IMR-90 (cell line): ENCODE data around the gene CLRN1.

Experiments used
- BHLHE40 ChIP-seq: fragments of 150-350 bp; IDR thresholded peaks from 2 replicates; pipeline ENCODE4 v1.6.1; 2016; ENCODE audit warnings: mild to moderate bottlenecking, low read depth, low read length
- CEBPB ChIP-seq: IDR thresholded peaks from 2 replicates; pipeline ENCODE4 v1.6.1; 2012; ENCODE audit warnings: low read depth, low read length, improper control_type of control experiment
- MAZ ChIP-seq: IDR thresholded peaks from 2 replicates; pipeline ENCODE4 v1.6.1; 2012; ENCODE audit warnings: low read depth, mild to moderate bottlenecking, low read length, improper control_type of control experiment, moderate library complexity, borderline replicate concordance
- MXI1 ChIP-seq: IDR thresholded peaks from 2 replicates; pipeline ENCODE4 v1.6.1; 2012; ENCODE audit warnings: low read depth, mild to moderate bottlenecking, low read length, moderate library complexity, borderline replicate concordance
- POLR2A ChIP-seq: IDR thresholded peaks from 2 replicates; pipeline ENCODE4 v1.6.1; 2012; ENCODE audit warnings: mild to moderate bottlenecking, low read depth, low read length
- RAD21 ChIP-seq: IDR thresholded peaks from 2 replicates; pipeline ENCODE4 v1.6.1; 2012; ENCODE audit warnings: low read length, improper control_type of control experiment
- RCOR1 ChIP-seq: IDR thresholded peaks from 2 replicates; pipeline ENCODE4 v1.6.1; 2012; ENCODE audit warnings: mild to moderate bottlenecking, low read length, improper control_type of control experiment; ENCODE audit not compliant: insufficient replicate concordance
- RFX5 ChIP-seq: IDR thresholded peaks from 2 replicates; pipeline ENCODE4 v1.8.0; 2012; ENCODE audit warnings: low read depth, mild to moderate bottlenecking, low read length, moderate library complexity
- SMC3 ChIP-seq: fragments of 150-350 bp; IDR thresholded peaks from 2 replicates; pipeline ENCODE4 v1.6.1; 2016; ENCODE audit warnings: low read depth, mild to moderate bottlenecking, antibody characterized with exemption, low read length, moderate library complexity
- TF ChIP-seq, protein P1 (sequence below): conservative IDR thresholded peaks from 2 replicates; pipeline ENCODE4 v1.5.1; 2012; ENCODE audit warnings: mild to moderate bottlenecking, low read depth, low read length, improper control_type of control experiment
- TF ChIP-seq, protein P2 (sequence below): fragments of 150-350 bp; IDR thresholded peaks from 2 replicates; pipeline ENCODE4 v1.6.1; 2017; ENCODE audit warnings: mild to moderate bottlenecking, antibody characterized with exemption, low read length, low read depth
- TF ChIP-seq, protein P3 (sequence below): fragments of 150-350 bp; IDR thresholded peaks from 2 replicates; pipeline ENCODE4 v1.6.1; 2016; ENCODE audit warnings: low read depth, mild to moderate bottlenecking, low read length, moderate library complexity, borderline replicate concordance

DNA sequence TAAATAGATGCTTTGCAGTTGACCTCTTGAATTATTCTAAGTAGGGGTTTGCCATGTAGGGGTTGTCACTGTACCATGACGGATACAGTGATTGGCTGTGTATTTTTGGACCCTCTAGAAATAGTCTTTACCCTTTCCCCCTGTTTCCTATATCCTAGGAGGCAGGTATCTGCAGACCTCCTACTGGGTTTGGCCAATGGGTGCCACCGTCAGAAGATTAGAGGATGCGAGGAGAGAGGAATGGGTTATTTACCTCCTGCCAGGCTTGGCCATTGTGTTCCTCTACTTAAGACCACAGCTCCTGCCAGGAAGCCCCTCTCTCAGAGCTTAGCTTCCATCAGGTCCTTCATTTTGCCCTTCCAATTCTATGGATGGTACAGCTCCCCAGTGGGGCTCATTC, 40.2 kb upstream of the CLRN1 start:
- TF ChIP-seq, protein P1, sequence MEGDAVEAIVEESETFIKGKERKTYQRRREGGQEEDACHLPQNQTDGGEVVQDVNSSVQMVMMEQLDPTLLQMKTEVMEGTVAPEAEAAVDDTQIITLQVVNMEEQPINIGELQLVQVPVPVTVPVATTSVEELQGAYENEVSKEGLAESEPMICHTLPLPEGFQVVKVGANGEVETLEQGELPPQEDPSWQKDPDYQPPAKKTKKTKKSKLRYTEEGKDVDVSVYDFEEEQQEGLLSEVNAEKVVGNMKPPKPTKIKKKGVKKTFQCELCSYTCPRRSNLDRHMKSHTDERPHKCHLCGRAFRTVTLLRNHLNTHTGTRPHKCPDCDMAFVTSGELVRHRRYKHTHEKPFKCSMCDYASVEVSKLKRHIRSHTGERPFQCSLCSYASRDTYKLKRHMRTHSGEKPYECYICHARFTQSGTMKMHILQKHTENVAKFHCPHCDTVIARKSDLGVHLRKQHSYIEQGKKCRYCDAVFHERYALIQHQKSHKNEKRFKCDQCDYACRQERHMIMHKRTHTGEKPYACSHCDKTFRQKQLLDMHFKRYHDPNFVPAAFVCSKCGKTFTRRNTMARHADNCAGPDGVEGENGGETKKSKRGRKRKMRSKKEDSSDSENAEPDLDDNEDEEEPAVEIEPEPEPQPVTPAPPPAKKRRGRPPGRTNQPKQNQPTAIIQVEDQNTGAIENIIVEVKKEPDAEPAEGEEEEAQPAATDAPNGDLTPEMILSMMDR: no peak
- TF ChIP-seq MXI1 (no peak), RFX5 (no peak), CEBPB (no peak), POLR2A (no peak), SMC3 (no peak), RAD21 (no peak), RCOR1 (no peak), BHLHE40 (no peak), MAZ (no peak)
- TF ChIP-seq, protein P2, sequence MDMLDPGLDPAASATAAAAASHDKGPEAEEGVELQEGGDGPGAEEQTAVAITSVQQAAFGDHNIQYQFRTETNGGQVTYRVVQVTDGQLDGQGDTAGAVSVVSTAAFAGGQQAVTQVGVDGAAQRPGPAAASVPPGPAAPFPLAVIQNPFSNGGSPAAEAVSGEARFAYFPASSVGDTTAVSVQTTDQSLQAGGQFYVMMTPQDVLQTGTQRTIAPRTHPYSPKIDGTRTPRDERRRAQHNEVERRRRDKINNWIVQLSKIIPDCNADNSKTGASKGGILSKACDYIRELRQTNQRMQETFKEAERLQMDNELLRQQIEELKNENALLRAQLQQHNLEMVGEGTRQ: no peak
- TF ChIP-seq, protein P3, sequence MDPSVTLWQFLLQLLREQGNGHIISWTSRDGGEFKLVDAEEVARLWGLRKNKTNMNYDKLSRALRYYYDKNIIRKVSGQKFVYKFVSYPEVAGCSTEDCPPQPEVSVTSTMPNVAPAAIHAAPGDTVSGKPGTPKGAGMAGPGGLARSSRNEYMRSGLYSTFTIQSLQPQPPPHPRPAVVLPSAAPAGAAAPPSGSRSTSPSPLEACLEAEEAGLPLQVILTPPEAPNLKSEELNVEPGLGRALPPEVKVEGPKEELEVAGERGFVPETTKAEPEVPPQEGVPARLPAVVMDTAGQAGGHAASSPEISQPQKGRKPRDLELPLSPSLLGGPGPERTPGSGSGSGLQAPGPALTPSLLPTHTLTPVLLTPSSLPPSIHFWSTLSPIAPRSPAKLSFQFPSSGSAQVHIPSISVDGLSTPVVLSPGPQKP: no peak
